GM19397 (cell line): ENCODE measurements around the gene ABHD17C.

Experiments used
- ATAC-seq: cut with Tn5 transposase; IDR thresholded peaks from one replicate; pipeline ENCODE4 v1.9.1; 2021; ENCODE audit warnings: mild to moderate bottlenecking, moderate library complexity; ENCODE audit not compliant: unreplicated experiment

The ABHD17C gene

GRCh38 chr15:80689294-80689693 is 5.8 kb upstream of the ABHD17C start:
- ATAC-seq = no peak

DNA sequence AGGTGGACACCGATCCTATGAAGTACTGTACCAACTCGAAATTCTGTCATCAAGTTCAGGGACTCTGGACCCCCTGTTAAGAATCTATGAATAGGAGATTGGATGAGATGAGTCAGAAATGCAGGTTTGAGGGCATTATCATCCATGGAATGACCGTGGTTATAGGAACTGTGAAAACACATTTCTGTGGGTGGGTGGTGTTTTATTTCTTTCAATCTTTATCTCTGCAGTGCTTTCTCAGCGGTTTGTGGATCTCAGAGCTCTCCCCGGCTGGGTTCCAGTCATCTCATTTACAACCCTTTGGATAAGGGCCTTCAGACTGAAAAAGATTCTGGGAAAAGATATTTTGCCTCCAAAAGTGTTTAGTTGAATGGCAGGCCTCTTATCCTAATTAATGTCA is 5.4 kb upstream of the ABHD17C start:
- ATAC-seq = no peak

DNA sequence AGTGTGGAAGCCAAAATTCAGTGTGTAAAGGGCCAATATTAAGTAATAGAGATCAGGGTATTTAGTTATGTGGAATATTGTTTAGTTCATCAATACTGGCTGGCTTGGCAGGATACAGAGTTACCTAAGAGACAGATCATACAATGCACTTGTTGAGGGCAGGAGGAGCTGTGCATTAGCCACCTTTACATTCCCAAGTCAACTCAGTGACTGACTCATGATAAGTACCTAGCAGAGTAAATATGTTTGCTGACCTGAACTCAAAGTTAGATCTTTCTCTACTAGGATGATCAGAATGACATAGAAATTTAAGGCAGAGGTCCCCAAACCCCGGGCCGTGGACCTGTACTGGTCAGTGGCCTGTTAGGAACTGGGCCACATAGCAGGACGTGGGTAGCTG is 3.5 kb upstream of the ABHD17C start:
- no peak for ATAC-seq

GRCh38 chr15:80693682-80694610 is 1.2 kb upstream of the ABHD17C start:
- no peak for ATAC-seq

GRCh38 chr15:80694611-80695098 is 455 bp upstream of the ABHD17C start:
- peak; percentile 35 for ATAC-seq

DNA sequence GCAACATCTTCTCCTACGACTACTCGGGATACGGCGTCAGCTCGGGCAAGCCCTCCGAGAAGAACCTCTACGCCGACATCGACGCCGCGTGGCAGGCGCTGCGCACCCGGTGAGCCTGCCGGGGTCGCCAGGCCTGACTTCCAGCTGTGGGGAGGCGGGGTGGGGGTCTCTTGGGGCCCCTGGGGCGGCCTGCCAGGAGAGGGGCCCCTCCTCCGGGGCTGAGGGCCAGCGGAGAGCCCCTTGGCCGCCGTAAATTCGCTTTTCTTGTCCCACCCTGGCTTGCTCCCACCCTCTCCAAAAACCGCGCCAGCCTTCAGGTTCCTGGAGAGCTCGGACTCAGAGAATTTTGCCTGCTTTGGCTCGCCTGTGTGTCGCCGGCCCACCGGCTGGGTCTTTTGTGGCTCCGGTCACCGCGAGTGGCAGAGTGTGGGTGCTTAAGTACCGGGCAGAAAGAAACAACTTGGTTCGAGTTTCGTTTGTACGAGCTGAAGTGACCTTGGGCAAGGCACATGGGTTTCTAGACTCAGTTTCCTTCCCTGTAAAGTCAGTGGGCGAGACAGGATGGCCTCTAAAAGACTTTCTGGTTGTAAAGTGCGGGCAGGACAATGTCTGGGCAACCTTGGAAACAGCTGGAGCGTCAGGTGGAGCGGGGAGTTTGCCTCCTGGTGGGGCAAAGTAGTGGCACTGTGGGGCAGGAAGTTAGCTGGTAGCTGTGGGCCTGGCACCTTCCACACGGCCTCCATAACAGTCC is 976 bp downstream of the ABHD17C start:
- no peak for ATAC-seq

DNA sequence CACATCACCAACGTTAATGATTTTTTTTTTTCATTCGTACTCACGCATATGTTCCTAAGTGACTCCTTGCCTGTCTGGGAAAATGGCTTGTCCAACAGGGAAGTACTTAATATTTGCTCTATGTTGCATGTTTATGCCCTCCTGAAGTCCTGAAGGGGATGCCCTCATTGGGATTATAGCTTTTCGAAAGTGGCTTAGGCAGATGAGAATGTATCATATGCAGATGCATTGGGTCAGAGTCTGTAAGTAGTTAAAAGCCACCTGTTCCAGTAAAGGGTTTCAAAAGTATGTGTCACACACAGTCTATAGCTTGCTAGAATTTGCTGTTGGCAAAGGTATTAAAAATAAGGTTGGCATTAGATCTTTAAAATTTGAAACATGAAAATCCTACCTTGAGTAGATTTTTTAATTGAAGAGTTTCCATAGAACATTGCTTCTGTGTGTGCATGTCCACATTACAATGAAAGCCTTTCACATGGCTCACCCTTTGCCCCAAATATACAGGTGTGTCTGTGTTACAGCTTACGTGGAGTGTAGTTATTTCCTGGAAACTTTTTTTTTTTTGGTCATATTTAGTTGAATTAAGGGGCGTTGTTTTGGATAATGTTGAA is 2.1 kb downstream of the ABHD17C start:
- no peak for ATAC-seq

DNA sequence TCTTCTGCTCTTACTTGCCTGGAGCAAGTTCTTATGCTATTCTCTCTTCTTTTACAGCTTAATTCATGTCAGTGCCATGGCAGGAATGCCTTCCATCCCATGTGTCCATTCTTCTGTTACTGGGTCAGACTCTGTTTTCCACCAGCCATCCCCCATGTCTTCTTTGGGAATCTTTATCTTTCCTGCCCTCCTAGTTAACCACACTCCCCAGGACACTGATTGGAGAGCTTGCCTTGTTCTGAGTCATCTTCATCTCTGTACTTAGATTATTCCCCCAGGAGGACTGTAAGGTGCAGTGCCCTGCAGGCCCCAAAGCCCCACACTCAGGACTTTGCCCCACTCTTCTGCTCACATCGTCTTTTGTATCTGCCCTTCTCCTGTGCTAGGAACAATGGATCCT is 3.6 kb downstream of the ABHD17C start:
- no peak for ATAC-seq

DNA sequence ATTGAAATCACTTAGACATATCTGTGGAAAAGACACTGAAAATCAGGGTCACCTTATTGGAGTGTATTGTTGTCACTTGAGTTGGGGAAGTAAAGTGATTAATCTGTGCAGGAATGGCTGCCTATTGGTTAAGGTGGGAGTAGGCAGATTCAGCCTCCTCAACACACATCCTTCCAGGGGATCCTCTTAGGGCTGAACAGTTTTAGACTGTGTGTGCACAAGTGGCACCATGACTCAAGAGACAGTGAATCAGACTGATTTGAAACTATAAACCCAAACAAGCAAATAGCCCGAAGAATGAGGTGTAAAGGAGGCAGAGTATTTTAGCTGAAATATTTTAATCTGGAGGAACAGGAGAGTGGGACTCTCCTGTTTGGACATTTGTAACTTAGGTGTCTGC is 4.9 kb downstream of the ABHD17C start:
- no peak for ATAC-seq

GRCh38 chr15:80701676-80702311 is 6.7 kb downstream of the ABHD17C start:
- no peak for ATAC-seq

DNA sequence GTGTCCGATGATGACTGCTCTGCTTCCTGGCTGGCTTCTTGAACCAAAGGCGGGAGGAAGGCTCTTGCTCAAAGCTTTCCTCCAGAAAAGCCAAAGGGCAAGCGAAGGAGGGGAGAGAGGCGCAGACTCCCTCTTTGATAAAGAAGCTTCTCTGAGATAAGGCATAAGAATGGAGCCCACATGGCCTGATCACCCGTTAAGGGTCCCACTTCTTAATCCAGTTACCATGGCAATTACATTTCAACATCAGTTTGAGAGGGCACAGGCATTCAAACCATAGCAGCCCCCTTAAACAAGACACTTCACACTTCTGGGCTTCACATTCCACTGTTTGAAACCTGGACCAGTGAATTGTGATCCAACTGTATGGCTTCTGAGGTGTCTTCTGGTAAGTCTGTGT is 8.0 kb downstream of the ABHD17C start:
- ATAC-seq = no peak

GRCh38 chr15:80703965-80704364 is 8.9 kb downstream of the ABHD17C start:
- no peak for ATAC-seq

GRCh38 chr15:80706161-80706560 is 11.1 kb downstream of the ABHD17C start:
- ATAC-seq = no peak

DNA sequence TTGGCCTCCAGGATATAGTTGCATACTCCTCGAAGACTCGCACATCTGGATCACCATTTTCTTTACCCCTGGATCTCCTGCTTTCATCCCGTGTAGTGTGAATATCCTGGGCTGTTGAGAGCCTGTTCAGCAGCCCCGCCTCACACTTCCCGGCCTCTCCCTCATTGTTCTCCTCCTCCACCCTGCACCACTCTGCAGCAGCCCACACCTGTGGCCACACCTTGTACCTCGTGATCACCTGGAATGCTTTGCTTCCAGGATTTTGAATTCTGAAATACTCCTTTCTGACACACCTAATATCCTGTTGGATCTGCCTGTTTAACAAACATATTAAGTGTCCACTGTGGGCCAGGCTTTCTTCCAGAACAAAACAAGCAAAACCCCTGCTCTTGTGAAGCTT is 14.4 kb downstream of the ABHD17C start:
- ATAC-seq = no peak

GRCh38 chr15:80710635-80711554 is 15.8 kb downstream of the ABHD17C start:
- no peak for ATAC-seq

DNA sequence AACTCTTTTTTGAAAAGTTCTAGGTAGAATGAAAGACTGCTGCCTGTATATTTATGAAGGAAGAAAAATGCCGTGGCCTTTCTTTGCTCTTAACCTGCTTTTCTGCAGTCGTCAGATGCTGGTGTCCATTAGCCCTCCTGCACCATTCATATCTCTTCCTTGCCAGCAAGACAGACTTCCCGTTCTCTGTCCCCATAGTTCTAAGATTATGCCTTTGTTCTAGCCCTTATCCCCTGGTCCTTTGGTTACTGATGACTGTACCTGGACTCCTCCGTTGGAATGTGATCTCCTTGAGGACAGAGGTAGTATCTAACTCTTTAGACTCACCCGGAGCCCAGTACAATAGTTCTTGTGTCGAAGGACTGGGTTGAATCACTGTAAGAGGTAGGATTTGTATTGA is 16.8 kb downstream of the ABHD17C start:
- no peak for ATAC-seq

DNA sequence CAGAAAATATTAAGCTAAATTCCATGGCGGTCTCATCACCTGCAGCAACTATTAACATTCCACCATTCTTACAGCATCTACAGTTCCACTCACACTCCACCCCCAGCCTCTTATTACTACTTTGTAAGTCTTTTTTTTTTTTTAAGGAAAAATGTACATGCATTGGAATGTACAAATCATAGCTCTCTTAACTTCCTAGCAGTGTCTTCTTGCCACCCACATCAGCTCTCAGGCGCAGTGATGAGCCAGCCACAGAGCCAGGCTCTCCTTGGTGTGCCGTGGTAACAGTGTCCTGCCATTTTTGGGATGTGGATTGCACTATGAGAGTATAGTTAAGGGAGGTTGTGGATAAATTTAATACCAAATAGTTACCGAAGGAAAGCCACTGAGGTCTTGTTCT is 17.8 kb downstream of the ABHD17C start:
- ATAC-seq = no peak

GRCh38 chr15:80721476-80721875 is 26.4 kb downstream of the ABHD17C start:
- ATAC-seq = no peak

DNA sequence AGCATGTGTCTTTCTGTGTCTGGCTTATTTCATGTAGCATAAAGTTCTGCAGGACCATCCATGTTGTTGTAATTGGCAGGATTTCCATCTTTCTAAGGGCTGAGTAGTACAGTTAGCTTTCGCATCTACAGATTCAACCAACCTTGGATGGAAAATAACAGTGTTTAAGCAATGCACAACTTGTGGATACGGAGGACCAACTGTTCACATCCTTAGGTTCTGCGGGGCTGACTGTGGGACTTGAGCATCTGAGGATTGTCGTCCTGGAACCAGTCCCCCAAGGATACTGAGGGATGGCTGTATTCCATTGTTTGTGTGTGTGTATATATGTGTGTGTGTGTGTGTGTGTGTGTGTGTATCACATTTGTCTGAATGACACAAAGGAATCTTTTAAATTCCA is 27.7 kb downstream of the ABHD17C start:
- ATAC-seq = no peak

GRCh38 chr15:80727196-80727595 is 32.1 kb downstream of the ABHD17C start:
- ATAC-seq = no peak
